GM18498 (cell line): ENCODE data around the gene SLC12A2.

Experiments used
- ATAC-seq: cut with Tn5 transposase; IDR thresholded peaks from one replicate; pipeline ENCODE4 v1.9.1; 2021; ENCODE audit warnings: mild to moderate bottlenecking, moderate library complexity; ENCODE audit not compliant: unreplicated experiment

Gene SLC12A2

DNA sequence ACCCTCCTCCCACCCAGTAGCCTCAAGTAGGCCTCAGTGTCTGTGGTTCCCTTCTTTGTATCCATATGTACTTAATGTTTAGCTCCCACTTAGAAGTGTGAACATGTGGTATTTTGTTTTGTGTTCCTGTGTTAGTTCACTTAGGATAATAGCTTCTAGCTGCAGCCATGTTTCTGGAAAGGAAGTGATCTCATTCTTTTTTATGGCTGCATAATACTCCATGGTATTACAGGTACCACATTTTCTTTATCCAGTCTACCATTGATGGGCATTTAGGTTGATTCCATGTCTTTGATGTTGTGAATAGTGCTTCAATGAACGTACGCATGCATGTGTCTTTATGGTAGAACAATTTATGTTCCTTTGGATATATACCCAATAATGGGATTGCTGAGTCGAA, 74.8 kb downstream of the SLC12A2 start:
- ATAC-seq: no peak

DNA sequence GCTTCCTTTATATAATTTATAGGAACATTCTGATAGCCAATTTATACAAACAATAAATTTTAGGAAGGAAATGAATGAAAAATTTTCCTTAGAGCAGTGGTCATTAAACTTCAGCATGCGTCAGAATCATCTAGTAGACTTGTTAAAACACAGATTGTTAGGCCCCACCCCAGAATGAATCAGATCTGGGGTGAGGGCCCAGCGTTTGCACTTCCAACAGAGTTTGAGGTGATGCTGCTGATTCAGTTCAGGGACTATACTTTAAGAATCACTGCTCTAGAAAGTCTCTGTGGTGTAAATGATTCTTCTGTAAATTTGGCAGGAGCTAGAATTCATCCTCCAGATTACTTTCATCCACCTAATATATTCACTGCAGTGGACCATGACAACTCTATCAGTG, 80.4 kb downstream of the SLC12A2 start:
- no peak for ATAC-seq

DNA sequence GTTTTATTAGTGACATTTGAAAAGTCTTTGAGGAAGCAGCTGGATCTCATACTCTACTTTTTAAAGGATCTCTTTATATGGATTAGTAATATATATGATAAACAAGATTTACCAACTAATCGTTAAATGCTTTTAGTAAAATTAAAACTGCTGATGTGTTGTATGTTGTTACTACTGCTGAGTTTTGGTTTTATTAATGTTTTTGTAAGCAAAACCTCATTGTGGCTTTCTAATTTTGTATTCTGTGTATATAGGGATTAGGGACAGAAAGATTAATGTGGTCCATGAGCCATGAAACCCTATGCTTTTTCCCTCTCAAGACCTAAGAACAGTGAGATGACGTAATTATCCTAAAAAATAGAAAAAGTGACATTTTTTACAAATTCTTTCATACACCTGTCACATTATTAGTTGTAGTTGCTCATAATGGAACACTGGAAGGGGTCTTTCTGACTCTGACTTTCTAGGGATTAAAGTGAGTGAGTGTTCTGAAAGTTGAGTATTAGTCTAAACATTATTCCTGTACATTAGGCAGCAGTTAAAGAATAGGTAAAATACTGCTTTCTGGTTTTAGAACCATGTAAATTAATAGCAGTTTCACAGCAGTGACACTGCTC, 85.9 kb downstream of the SLC12A2 start:
- no peak for ATAC-seq

DNA sequence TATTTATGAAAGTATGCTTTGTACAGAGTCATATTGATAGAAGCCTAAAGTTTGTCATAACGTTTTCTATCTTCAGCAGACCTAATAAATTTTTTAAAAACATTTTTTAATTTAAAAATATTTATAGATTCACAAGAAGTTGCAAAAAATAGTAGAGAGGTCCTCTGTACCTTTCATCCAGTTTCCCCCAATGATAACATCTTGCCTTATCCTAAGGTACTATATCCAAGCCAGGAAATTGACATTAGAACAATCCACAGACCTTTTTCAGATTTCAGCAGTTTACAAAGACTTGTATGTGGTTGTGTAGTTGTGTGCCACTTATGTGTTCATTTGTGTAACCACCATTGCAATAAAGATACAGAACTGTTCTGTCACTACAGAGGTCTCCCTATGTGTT, 88.5 kb downstream of the SLC12A2 start:
- no peak for ATAC-seq

DNA sequence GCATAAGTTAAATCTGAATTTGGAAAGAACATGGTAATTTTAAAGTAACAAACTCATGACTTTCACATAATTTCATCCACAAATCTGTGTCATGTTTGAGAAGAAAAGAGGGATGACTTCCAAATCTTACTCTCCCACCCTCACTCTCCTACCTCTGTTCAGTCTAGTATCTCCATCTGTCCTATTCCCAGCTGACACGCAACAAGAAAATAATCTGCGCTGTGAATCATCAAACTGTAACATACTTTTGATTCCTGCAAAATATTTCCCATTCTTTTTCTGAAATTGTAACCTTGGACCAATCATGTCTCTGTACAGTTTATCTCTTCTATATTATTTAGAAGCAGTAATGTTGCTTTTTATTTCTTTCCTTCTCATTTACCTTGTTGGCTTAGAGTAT, 91.4 kb downstream of the SLC12A2 start:
- no peak for ATAC-seq

DNA sequence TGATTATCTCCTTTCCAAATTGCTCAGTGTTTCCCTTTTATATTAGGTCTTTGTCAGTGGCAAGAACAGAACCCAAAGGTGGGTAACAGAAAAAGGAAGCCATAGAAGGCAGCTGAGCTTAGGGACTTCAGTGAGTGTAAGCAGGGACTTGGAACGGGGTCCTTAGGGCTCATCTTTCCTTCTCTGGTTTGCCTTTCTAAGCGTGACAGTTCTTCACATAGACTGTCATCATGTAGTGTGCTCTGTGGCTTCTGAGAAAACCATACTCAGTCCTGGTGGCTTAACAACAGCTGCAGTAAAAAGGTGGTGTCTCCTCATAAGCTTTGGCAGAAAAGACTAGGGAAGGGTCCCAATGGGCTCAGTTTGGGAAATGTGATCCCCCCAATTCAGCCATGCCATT, 108.8 kb downstream of the SLC12A2 start:
- no peak for ATAC-seq

DNA sequence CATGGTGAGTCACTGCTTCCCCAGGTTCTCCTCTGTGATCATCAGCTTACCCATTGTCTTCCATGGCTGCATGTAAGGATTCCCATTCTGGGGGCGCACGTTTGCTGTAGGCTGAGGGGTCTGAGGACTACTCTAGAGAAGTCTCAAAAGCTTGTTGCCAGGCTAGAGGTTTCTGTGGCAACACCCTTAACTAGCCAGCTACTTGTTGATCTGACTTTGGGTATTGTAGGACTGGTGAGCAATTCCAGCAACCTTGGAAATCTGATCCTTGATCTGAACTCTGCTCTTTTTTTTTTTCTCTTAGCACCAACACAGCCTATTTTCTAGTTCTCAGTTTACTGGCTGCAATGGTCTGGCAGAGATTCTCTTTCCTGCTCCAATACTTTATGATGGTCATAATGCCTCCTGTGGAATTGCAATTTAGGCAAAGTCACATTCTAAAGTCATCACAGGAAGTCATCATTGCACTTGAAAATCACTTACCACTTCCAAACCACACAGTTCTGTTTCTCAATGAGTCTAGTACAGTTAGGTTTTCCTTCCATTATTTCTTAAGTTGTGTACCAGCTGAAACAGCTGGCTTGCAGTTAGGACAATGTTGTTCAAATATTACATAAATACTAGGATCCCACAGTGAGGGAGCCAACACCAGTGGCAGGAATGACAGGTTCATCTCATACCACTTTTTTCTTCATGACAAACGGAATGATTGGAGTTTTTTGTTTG, 110.3 kb downstream of the SLC12A2 start:
- ATAC-seq: no peak

DNA sequence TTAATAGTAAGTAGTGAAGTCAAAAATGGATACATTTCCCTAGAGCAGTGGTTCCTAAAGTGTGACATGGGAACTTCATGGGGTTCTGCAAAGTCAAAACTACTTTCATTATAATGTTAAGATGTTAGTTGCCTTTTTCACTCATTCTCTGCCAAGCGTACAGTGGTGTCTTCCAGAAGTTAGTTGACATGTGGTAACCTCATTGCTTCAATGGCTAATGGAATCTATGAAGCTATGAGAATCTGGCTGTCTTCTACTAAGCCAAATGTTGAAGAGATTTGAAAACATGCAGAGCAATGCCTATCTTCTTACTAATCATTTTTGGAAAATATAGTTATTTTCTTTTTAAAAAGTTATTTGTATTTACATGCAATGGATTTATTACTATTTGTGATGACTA, 111.8 kb downstream of the SLC12A2 start:
- ATAC-seq: no peak

DNA sequence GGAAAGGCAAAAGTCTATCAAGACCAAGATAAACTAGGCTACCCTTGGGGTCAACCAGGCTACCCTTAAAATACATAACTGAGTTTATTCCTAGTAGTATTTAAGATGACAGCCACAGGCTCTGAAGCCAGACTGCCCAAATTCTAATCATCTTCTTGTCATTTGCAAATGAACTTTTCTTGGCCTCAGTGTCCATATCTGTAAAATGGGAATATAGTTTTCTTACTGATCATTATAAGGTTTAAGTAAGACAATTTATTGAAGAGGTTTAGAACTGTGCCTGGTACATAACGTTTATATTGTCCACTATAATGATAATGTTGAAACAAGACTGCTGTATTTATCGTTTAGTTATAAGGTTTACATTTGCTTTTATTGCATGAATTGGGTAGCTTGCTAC, 112.5 kb downstream of the SLC12A2 start:
- no peak for ATAC-seq

DNA sequence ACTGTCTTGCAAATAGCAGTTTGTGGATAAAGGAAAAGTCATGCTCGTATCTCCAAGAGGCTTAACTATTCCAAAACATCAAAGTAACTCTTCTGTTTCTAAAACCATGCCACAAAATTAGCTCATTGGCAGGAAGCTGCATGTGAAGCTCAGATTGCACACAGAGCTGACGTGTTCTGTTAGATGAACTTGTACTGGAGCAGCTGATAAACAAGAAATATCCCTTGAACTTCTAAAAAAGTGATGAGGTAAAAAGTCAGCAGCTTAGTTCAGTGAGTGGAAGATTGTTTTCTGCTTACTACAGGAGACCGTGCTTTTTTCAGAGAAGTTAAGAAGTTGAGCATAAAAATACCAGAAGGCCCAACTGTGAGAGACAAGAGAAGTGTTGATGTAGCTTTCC, 113.2 kb downstream of the SLC12A2 start:
- no peak for ATAC-seq

DNA sequence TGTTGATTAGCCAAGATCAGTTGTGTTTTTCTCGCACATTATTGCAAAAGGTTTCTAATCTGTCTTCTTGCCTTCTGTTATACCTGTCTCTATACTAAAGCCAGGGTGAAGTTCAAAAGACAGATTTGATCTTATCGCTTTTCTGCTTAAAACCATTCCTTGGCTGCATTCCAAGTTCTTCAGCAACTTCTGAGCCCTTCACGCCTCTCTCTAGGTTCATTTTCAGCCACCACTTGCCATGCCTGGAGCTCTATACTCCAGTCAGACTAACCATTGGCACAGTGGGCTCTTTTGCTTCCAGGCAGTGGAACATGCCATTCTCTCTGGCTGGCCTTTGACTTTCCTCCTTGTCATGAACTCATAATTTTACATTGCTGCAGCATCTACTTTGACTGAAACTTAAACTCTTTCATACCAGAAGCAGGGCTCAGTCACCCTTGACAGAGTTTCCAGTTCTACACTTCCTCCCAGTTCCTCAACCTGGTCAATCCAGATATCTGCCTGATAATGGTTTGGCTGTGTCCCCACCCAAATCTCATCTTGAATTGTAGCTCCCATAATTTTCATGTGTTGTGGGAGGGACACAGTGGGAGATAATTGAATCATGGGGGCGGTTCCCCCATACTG, 114.4 kb downstream of the SLC12A2 start:
- peak; percentile 50 for ATAC-seq

DNA sequence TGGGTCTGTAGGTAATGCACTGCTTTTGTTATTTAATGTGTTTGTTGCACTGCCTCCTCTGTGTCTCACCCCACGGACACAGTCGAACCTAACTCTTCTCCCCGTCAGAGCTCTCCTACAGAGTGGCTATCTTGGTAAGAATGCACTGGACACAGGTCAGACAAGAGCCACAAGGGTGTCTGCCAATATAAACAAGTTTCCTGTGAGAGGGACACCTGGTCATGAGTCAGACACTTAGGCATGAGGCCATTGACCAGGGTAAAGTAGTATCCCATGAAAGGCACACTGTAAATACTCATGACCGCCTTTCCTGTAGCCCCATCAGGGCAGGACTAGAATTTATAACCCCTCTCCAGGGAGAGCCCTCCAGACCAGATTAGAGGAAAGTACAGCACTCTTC, 115.5 kb downstream of the SLC12A2 start:
- ATAC-seq: no peak

DNA sequence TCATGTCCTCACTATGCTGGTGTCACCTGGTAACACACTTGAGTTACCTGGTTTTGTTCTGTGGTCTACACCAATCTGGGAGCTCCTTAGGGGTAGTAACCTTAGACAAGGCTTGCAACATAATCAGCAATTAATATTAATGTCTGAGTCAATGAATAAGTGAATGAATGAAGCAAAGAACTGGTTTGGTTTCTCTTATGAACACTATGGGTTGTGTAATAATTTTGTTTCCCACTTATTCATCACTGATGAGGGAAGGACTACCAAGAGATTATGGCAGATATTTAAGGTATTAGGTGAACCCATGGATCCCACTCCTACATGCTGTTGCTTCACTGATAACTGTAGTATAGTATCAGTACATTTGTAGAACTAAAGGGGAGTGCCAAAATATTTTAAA, 116.0 kb downstream of the SLC12A2 start:
- no peak for ATAC-seq

DNA sequence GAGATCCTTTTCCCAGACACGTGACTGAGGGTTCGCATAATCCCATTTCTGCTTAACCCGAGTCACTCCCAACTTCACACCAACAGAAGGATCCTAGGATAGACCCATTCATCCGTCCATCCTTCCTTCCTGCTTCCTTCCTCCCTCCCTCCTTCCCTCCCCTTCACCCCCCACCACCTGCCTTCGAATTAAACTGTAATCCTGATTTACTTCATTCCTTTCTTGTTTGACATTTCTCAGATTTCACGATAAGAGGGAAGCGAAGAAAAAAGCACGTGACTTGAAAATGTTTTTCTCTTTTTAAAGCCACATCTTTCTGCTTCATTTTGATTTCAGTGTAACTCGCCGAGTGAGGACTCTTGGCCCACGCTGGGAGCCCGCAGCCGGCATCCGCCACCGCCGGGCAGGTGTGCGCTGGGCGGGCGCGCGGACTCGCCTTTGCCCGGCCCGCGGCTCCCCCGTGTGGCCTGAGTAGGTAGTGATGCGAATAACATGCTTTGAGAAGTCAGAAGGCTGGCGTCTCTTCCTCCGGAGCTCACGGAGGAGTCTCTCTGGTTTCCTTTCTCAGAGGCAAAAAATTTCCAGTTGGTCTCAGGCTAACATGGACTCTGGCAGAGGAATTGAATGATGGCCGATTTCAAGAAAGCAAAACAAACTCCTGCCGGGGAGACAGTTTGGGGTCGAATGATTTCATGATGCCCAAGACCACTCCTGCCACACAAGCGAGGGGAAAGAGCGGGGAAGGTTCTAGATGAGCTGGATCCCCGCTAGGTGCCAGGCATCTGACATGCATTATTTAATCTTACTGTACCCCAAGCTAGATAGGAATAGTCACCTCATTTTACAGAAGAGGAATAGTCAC, 117.7 kb downstream of the SLC12A2 start:
- peak; percentile 95 for ATAC-seq

DNA sequence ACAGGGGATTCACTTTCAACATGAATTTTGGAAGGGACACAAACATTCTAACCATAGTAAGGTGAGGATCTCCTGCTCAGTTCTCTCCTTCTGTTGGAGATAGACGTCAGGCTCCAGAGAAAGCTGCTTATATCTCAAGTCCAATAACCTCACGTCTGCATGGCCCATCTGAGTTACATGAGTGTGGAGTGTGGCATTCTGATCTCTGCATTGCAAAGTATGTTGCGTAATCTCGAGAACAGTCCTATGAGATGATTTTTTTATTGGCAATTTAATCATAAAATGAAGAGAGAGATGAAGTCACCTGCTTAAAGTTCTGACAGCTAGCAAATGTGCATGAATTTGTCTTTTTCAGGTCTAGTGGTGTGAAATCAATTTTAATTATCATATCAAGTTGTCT, 118.8 kb downstream of the SLC12A2 start:
- ATAC-seq: no peak

DNA sequence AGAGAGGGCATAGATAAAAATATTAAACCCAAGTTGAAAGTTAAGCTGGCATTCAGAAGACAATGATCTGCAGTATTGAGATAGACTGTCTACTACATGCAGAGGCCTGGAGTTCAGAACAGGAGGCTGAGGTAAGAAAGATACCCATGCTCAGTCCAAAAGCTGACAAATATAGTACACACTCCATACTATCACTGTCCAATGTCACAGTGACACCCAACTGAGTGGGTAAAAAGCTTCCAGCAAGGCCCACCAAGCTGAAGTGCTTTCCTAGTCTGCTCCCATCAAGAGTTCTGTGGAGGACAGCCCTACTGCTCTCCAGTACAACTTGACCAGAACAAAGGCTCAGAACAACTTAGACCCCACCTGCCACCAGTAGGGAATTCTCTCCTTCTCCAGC, 124.9 kb downstream of the SLC12A2 start:
- no peak for ATAC-seq

DNA sequence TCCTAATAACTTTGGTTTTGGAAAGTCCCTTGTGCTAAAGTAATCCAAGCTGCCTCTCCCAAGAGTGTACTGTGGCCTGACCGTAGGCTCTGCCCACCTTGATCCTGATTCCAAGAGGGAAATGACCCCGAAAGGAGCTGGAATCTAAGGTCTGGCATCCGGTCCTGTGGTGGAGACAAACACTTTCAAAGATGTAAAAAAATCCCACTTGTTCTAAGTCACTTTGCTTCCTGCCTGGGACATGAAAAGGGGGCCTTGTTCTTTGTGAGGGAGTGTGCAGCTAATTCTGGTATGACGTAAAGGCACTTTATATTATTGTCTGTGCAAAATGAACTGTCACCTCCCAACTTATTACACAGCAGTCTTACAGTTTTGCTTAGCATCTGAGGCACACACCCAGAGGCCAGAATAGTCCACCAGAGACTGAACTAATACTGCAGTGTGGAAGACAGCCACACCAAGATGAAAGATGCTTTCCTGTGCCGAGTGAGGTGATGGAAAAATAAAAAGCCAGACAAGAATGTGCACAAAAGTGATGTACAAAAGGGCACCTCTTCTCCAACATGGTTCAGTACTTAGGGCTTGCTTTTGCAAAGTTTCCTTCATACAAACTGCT, 128.7 kb downstream of the SLC12A2 start:
- no peak for ATAC-seq

DNA sequence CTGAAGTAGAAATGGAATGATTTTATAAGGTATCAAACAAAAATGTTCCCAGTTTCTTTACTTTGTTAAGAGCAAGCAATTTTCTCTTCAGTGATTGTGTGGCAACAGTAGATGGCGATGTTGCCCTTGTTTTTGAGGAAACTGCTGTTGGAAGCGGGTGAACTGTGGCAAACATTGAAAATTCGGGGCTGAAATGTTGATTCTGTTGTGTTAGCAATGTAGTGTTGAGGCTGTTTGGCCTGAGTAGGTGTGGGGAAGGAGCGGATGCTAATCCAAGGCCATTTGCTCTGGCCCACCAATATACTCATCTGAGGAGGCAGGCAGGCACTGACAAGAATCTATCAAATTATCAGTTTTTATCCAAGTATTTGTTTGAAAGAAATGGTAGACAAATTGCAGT, 129.8 kb downstream of the SLC12A2 start:
- ATAC-seq: peak; percentile 74

DNA sequence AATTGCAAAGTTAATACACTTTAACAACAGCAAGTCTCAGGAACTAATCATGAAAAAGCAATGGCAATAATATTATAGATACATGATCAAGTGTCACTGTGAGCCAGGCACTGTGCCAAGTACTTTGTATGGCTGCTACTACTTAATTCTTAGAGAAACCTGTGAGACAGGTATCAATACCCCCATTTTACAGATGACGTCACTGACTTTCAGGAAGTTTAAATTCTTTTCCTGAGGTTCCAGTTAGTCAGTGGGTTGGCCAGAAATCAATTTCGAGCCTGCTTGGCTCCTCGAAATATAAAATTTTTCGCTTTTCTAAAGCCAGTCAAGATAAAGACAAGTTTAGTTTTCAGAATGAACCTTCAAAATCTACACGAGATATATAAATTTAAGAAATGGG, 130.3 kb downstream of the SLC12A2 start:
- ATAC-seq: no peak

DNA sequence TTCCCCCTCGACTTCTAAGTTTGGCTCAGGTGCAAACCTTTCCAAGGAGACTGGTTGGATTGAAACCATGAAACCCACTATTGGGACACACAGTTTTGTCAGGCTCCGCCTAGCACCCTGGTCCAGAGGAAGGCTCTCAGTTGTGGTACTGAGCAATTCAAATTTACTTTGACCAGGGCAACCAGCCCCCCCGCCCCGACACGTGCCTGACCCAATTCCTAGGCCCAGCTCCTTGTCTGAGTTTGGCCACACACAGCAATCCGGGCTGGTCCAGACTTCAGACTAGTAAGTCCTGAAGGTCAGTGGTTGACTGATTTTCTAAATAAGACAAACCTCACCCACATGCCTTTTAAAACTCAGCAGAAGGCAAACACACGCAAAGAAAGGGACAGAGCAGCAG, 132.7 kb downstream of the SLC12A2 start:
- no peak for ATAC-seq

DNA sequence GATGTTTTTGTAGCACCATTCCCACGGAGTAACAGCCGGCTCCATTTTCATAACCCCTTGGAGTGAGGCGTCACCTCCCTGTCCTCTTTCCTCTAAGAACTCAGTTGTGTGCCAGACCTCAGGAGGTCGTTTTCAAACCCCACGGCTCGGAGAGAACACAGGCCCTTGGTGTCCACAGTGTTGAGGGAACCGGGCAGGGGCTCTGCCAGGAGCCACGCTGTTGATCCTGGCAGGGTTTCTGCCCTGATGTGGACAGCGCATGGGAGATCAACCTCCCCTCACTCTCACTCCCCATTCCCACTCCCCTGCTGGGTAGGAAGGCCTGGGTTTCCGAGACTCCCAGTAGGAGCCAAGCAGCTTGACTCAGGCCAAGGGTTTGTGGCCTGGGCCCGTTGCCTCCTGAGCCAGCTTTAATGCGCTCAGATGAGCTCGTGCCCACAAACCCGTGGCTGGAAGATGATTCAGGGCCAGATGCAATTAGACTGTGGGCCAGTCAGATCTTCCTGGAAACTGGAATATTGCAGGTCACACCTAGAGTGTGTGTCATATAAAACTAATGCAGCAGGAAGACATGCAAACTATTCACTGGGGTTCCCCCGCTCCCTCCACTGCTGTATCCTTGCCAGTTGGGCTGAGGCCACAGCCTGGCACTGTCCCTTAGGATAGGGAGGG, 133.4 kb downstream of the SLC12A2 start:
- ATAC-seq: no peak
